ENCODE results near the gene BAK1.

DNA sequence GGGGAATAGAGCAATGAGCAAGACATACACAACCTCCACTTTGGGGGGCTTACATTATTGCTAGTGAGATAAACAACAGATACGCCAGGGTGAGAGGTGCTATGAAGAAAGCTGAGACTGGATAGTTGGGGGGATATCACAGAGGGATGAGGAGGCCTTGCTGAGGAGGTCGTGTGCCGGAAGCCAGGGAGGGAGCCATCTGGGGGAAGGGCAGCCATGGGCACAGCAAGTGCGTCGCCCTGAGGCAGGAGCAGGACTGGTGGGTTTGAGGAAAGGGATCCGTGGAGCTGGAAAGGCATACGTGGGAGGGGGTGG lies 12.2 kb upstream of the BAK1 start:
- TF ChIP-seq, protein P1, sequence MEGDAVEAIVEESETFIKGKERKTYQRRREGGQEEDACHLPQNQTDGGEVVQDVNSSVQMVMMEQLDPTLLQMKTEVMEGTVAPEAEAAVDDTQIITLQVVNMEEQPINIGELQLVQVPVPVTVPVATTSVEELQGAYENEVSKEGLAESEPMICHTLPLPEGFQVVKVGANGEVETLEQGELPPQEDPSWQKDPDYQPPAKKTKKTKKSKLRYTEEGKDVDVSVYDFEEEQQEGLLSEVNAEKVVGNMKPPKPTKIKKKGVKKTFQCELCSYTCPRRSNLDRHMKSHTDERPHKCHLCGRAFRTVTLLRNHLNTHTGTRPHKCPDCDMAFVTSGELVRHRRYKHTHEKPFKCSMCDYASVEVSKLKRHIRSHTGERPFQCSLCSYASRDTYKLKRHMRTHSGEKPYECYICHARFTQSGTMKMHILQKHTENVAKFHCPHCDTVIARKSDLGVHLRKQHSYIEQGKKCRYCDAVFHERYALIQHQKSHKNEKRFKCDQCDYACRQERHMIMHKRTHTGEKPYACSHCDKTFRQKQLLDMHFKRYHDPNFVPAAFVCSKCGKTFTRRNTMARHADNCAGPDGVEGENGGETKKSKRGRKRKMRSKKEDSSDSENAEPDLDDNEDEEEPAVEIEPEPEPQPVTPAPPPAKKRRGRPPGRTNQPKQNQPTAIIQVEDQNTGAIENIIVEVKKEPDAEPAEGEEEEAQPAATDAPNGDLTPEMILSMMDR (IDR thresholded peaks at IDR 0.05; ENCODE audit: low read length): no peak
- no peak for TF ChIP-seq EZH2 (IDR thresholded peaks at IDR 0.05; ENCODE audit: borderline replicate concordance, low read length)

Measured in OCI-LY1 (cell line).